Esophagus (tissue), 2 donors: ENCODE results near the gene SNX13. TPM values are rescaled to one million over a fixed set of nuclear protein-coding genes. Genes with fewer than 3 reads are reported as not detected.

Experiments
- H3K27ac ChIP-seq, 2 donors: one replicate each; pipeline ENCODE4 v1.5.1; 2013; ENCODE audit warnings: low read depth in 2 of 2, mild to moderate bottlenecking in 2 of 2, inconsistent platforms in 1 of 2, low read length in 1 of 2, moderate library complexity in 1 of 2
- H3K27me3 ChIP-seq, 2 donors: one replicate each; pipeline ENCODE4 v1.6.1; 2013; ENCODE audit warnings: low read length in 2 of 2, control low read depth in 1 of 2, mild to moderate bottlenecking in 1 of 2; ENCODE audit not compliant: insufficient read depth in 2 of 2, control insufficient read depth in 1 of 2
- H3K36me3 ChIP-seq, 2 donors: one replicate each; pipeline ENCODE4 v1.6.1; 2013; ENCODE audit warnings: low read length in 1 of 2; ENCODE audit not compliant: control insufficient read depth in 2 of 2, insufficient read depth in 2 of 2
- H3K4me1 ChIP-seq, 2 donors: one replicate each; pipeline ENCODE4 v1.6.1; 2013; ENCODE audit warnings: low read length in 1 of 2; ENCODE audit not compliant: control insufficient read depth in 2 of 2, insufficient read depth in 2 of 2
- H3K4me3 ChIP-seq, 2 donors: one replicate each; pipeline ENCODE4 v1.5.1; 2013; ENCODE audit warnings: low read length in 2 of 2, mild to moderate bottlenecking in 2 of 2, low read depth in 1 of 2, moderate library complexity in 1 of 2
- H3K9me3 ChIP-seq, 2 donors: one replicate each; pipeline ENCODE4 v1.6.1; 2013; ENCODE audit warnings: mild to moderate bottlenecking in 2 of 2, low read depth in 1 of 2, low read length in 1 of 2, moderate library complexity in 1 of 2; ENCODE audit not compliant: control insufficient read depth in 2 of 2, insufficient read depth in 1 of 2
- WGBS, 2 donors: extraction: QIAGEN DNeasy Blood & Tissue Kit; methylation state at CpG; one replicate each; pipeline ENCODE4 v1.1.7; 2013; 5-methylcytosine and 5-hydroxymethylcytosine counted together
- polyA plus RNA-seq, 2 donors: library from polyadenylated mRNA; stranded (reverse); fragments of 200-250 nt; gene quantifications; one replicate each; pipeline ENCODE4 v1.2.3, GENCODE V29; 2013
- donor health status: healthy with polysubstance abuse.
- donor health status: Bipolar disorder and iron deficiency.

The SNX13 gene
- polyA plus RNA-seq, 2 donors = 6.6 to 7.4 TPM

DNA sequence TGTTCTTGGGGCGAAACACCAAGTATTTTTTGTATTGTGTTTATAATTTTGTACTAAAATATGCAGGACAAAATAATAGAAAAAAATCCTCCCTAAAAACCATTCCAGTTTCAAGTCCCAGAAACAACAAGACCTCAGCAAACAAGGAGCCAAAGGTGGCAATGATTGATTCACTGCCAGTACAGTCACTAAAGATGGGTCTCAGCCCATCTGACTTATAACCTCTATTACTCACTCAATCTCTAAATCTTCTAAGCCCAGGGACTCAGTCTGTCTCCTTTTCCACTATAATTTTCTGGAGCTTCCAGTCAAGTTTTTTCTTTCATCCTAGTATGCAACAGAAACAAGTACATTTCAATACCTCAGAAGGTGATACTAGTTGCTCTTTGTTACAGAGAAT lies 33.3 kb downstream of the SNX13 start:
- no peaks in the 10 kb centered on the region for H3K27me3 ChIP-seq
- no peaks in the 10 kb centered on the region for H3K4me1 ChIP-seq
- no peaks in the 10 kb centered on the region for H3K36me3 ChIP-seq
- peaks cover 0 to 2% of the 10 kb centered on the region in 2 donors for H3K9me3 ChIP-seq
- H3K27ac ChIP-seq = no peak overlapping the region
- H3K4me3 ChIP-seq = no peak overlapping the region
- 96 to 97% methylated on average over 1 of the region's 1 CpG for WGBS, 2 donors

DNA sequence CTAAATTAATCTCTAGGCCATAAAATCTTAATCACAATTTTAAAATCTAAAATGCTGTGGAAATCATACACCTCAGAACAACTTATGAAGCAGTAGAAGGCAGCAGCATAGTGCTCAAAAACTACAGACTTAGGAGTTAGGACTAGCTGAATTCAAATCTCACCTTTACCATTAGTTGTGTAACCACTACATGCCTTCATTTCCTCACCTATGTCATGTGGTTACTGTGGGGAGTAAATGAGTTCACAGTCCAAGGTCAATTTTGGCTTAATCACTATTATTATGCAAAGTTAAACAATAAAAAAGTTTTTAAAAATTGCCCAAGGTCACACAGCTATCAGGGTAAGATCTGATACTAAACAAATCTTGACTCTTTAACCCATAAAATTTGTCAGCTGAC lies 37.0 kb downstream of the SNX13 start:
- Histone ChIP-seq H3K4me3 (no peak overlapping the region), H3K9me3 (no peaks in the 10 kb centered on the region), H3K27me3 (no peaks in the 10 kb centered on the region), H3K36me3 (no peaks in the 10 kb centered on the region), H3K4me1 (no peaks in the 10 kb centered on the region), H3K27ac (no peak overlapping the region)

DNA sequence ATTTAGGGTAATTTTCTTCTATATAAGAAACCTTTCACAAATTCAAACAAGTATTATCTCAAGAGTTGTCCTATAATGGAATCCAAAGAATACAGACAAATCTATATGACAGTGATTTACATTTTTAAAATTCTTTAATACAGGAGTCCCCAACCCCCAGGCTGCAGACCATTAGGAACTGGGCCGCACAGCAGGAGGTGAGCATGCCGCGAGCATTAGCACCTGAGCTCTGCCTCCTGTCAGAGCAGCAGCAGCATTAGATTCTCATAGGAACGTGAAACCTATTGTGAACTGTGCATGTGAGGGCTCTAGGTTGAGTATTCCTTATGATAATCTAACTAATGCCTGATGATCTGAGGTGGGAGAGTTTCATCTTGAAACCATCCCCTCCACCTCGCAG lies 37.7 kb downstream of the SNX13 start:
- Histone ChIP-seq H3K27ac (no peak overlapping the region), H3K9me3 (no peaks in the 10 kb centered on the region), H3K36me3 (no peaks in the 10 kb centered on the region), H3K27me3 (no peaks in the 10 kb centered on the region), H3K4me1 (no peaks in the 10 kb centered on the region), H3K4me3 (no peak overlapping the region)
- 93 to 95% methylated on average over 5 of the region's 5 CpGs for WGBS, 2 donors

DNA sequence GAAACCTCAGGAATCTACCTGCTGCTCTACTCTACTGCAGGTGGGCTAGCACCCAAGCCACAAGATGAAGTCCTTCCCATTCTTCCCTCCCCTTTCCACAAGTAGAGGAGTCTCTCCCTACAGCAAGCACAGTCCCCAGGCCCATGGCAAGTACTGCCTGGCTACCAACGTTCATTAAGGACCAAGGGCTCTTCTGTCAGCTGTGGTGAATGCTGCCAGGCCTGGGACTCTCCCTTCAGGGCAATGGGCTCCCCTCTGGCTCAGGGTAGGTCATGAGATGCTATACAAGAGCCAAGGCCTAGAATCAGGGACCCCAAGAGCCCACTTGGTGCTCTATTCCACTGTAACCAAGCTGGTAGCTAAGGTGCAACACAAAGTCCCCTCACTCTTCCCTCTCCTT lies 39.8 kb downstream of the SNX13 start:
- Histone ChIP-seq H3K4me3 (no peak overlapping the region), H3K4me1 (no peaks in the 10 kb centered on the region), H3K27ac (no peak overlapping the region), H3K36me3 (no peaks in the 10 kb centered on the region), H3K27me3 (no peaks in the 10 kb centered on the region), H3K9me3 (no peaks in the 10 kb centered on the region)
- WGBS, 2 donors = 92 to 93% methylated on average over 1 of the region's 1 CpG

DNA sequence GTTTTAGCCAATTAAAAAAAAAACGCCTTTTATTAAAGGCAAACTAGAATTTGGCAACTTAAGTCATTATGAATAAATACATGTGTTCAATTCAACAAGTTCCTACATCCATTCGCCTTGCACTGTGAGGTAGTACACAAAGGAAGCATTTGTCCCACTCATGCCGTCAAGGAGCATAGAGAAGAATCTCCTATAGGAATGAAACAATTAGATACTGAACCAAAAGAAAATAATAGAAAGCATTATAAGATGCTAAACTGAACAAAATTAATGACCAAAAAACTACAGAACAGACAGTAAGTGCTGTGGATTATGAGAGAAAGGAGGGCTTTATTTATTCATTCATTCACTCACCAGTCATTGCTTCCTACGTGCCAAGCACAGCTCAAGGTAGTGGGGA lies 42.2 kb downstream of the SNX13 start:
- no peaks in the 10 kb centered on the region for H3K27me3 ChIP-seq
- H3K4me3 ChIP-seq = no peak overlapping the region
- no peaks in the 10 kb centered on the region for H3K36me3 ChIP-seq
- no peaks in the 10 kb centered on the region for H3K4me1 ChIP-seq
- no peaks in the 10 kb centered on the region for H3K9me3 ChIP-seq
- H3K27ac ChIP-seq = no peak overlapping the region
- WGBS, 2 donors = 95 to 96% methylated on average over 4 of the region's 4 CpGs

DNA sequence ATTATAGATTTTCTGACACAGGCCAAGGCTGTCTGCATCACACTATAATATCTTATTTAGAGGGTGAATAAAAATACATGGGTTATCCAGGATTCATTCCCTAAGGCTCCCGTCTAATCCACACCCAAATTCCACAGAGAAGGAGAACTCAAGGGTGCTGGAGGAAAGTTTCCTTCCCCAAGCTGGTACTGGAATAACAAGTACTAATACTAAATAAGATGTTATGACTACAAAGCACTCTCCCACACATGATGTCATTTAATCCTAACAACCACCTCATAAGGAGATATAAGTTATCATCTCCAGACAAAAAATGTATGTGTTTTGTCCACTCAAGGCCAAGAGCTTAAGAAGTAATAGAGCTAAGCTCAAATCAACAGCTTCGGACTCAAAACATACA lies 53.0 kb downstream of the SNX13 start:
- 93 to 97% methylated on average over 2 of the region's 2 CpGs for WGBS, 2 donors
- no peak overlapping the region for H3K4me3 ChIP-seq
- no peaks in the 10 kb centered on the region for H3K4me1 ChIP-seq
- H3K36me3 ChIP-seq = no peaks in the 10 kb centered on the region
- H3K27ac ChIP-seq = no peak overlapping the region
- no peaks in the 10 kb centered on the region for H3K27me3 ChIP-seq
- no peaks in the 10 kb centered on the region for H3K9me3 ChIP-seq

DNA sequence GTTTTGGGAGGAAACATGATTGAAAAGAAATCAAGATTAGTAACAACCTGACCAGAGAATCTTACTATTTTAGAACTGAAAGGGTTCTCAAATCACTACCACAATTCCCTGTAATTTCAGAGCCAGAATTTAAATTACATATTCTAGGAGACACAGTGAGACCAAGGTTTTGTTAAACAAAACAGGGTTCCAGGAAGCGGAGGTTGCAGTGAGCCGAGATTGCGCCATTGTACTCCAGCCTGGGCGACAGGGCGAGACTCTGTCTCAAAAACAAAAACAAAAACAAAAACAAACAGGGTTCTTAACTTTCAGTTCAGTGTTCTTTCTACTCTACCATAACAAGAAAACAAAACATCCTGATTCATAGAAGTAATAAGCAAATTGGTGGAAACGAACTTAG lies 57.6 kb downstream of the SNX13 start:
- Histone ChIP-seq H3K4me1 (no peaks in the 10 kb centered on the region), H3K9me3 (no peaks in the 10 kb centered on the region), H3K27ac (no peak overlapping the region), H3K4me3 (no peak overlapping the region), H3K36me3 (no peaks in the 10 kb centered on the region), H3K27me3 (no peaks in the 10 kb centered on the region)
- 94% methylated on average over 6 of the region's 6 CpGs for WGBS, 2 donors

DNA sequence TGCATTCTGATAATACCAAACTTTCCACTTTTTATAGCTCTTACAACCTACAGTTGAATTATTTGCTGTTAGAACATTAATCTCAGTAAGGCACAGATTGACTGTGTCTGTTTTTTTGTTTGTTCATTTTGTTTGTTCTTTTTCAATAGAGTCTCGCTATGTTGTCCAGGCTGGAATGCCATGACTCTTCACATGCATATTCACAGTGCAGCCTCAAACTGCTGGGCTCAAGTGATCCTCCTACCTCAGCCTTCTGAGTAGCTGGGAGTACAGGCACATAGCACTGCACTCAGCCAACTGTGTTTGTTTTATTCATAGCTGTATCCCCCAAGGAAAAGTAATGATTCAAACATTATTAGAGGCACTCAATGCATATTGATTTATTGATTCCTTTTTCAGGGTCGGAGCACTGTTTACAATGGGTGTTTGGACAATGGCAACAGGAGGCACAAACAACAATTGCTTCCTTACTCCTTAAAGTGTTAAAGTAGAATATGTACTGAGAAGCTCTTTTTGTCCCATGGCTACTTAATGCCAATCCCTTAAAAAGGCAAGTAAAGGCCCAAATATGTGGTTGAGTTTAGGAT lies 61.1 kb downstream of the SNX13 start:
- Histone ChIP-seq H3K4me3 (no peak overlapping the region), H3K9me3 (no peaks in the 10 kb centered on the region), H3K27me3 (no peaks in the 10 kb centered on the region), H3K36me3 (peaks cover 2% of the 10 kb centered on the region in 2 donors), H3K27ac (no peak overlapping the region), H3K4me1 (no peaks in the 10 kb centered on the region)
- WGBS, 2 donors = 86 to 91% methylated on average over 2 of the region's 2 CpGs

DNA sequence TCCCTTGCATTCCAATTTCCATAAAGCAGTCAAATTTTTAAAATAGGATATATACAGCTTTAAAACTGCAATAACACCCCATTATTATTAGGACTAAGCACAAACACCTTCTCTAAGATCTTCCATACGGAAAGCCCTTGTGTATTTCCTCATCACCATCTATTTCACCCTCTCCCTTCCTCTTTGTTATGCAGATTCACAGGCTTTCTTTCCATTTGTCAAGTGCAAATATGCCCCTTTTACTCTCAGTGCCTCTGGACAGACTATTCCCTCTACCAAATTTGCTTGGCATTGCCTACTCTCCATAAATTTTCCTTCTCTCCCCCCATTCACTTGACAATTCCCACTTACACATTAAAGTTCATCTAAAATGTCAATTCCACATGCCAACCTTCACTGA lies 61.7 kb downstream of the SNX13 start:
- 77 to 86% methylated on average over 1 of the region's 1 CpG for WGBS, 2 donors
- H3K9me3 ChIP-seq = no peaks in the 10 kb centered on the region
- no peaks in the 10 kb centered on the region for H3K27me3 ChIP-seq
- no peak overlapping the region for H3K4me3 ChIP-seq
- H3K4me1 ChIP-seq = no peaks in the 10 kb centered on the region
- no peak overlapping the region for H3K27ac ChIP-seq
- H3K36me3 ChIP-seq = peaks cover 2% of the 10 kb centered on the region in 2 donors

DNA sequence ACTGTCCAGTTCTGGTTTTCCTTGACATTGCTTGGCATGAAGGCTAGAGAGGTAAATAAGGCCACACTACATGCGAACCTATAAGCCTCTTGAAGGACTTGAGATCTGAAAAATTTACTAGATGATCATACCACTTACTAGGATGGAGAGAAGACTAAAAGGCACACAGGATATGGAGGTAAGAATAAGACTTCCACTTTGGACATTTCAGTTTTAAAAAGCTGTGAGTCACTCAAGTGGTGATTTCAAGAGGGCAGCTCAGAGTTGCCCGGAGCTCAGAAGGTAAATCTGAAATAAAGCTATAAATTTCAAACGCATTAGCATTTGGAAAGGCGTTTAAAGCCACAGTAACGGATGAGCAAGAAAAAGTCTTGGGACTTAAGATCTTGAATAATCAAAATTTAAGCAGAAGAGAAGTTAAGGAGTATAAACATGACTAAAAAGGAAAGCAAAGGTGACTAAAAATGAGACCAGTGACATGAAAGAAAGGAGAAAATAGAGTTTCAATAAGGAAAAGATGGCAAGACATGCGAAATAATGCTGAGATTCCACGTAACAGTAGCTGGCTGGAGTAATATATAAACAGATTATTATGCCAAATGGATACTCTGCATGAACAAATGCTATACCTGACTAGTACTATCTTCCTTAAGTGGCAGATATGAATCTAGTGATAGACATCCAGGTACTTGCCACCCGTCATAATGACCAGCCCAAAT lies 68.3 kb downstream of the SNX13 start:
- no peaks in the 10 kb centered on the region for H3K27me3 ChIP-seq
- H3K36me3 ChIP-seq = peaks cover 2 to 7% of the 10 kb centered on the region in 2 donors
- 84 to 89% methylated on average over 8 of the region's 8 CpGs for WGBS, 2 donors
- H3K9me3 ChIP-seq = no peaks in the 10 kb centered on the region
- no peak overlapping the region for H3K27ac ChIP-seq
- H3K4me1 ChIP-seq = no peaks in the 10 kb centered on the region
- no peak overlapping the region for H3K4me3 ChIP-seq
